Osteoblast (primary cell): ENCODE measurements around the gene CHRDL2. TPM values are rescaled to one million over a fixed set of nuclear protein-coding genes. Genes with fewer than 3 reads are reported as not detected.
"Not testable (repeated sequence)": the region's sequence is repeated elsewhere in the genome, so short reads cannot be mapped to it uniquely, and the experiment has no call there.

Experiments
- DNase-seq: peaks from one replicate; pipeline ENCODE4 v3.0.0; 2011; ENCODE audit warnings: low spot score, mixed read lengths; ENCODE audit not compliant: insufficient read length; ENCODE audit errors: missing footprints
- H2AFZ ChIP-seq: 2 replicates; pipeline ENCODE4 v1.6.0; 2011; ENCODE audit warnings: mild to moderate bottlenecking, low read length
- H3K27ac ChIP-seq: 2 replicates; pipeline ENCODE4 v1.5.1; 2011; ENCODE audit warnings: mild to moderate bottlenecking, low read depth, low read length, moderate library complexity
- H3K27me3 ChIP-seq: 2 replicates; pipeline ENCODE4 v1.6.0; 2012; ENCODE audit warnings: mild to moderate bottlenecking, control low read depth, inconsistent platforms, low read length, moderate library complexity; ENCODE audit not compliant: insufficient read depth
- H3K36me3 ChIP-seq: 2 replicates; pipeline ENCODE4 v1.5.1; 2011; ENCODE audit warnings: mild to moderate bottlenecking, low read length, control low read depth, moderate library complexity; ENCODE audit not compliant: insufficient read depth
- H3K4me1 ChIP-seq: 2 replicates; pipeline ENCODE4 v1.5.1; 2011; ENCODE audit warnings: mild to moderate bottlenecking, low read length, control low read depth, moderate library complexity; ENCODE audit not compliant: insufficient read depth
- H3K4me2 ChIP-seq: 2 replicates; pipeline ENCODE4 v1.6.0; 2011; ENCODE audit warnings: mild to moderate bottlenecking, low read length; ENCODE audit not compliant: insufficient read depth
- H3K4me3 ChIP-seq: fragments of 200-600 bp; sonication (generic); 3 replicates; pipeline ENCODE4 v1.5.1; 2012; ENCODE audit warnings: mild to moderate bottlenecking, low read length, inconsistent platforms; ENCODE audit not compliant: insufficient read depth
- H3K79me2 ChIP-seq: 2 replicates; pipeline ENCODE4 v1.6.0; 2012; ENCODE audit warnings: mild to moderate bottlenecking, low read length, control low read depth, inconsistent platforms; ENCODE audit not compliant: insufficient read depth
- H3K9me3 ChIP-seq: 2 replicates; pipeline ENCODE4 v1.5.1; 2011; ENCODE audit warnings: low read depth, low read length, control low read depth
- H4K20me1 ChIP-seq: 2 replicates; pipeline ENCODE4 v1.6.0; 2012; ENCODE audit warnings: mild to moderate bottlenecking, low read length, control low read depth; ENCODE audit not compliant: insufficient read depth
- CTCF ChIP-seq: IDR thresholded peaks from 2 replicates; pipeline ENCODE4 v1.5.1; 2011; ENCODE audit warnings: mild to moderate bottlenecking, low read depth, low read length, moderate library complexity; ENCODE audit errors: extremely low read depth
- total RNA-seq: library from RNA; depleted of rRNA; stranded (reverse); fragments of >200 nt; gene quantifications from 2 replicates; pipeline ENCODE4 v1.2.3, GENCODE V29; 2012

The CHRDL2 gene
- total RNA-seq, 1 donor: under 0.01 TPM

GRCh38 chr11:74771139-74771538 is 39.9 kb upstream of the CHRDL2 start:
- Histone ChIP-seq H3K79me2 (peaks cover 93% of the 10 kb centered on the region), H3K9me3 (no peaks in the 10 kb centered on the region), H2AFZ (no peak overlapping the region), H3K4me1 (peaks cover 4% of the 10 kb centered on the region), H3K36me3 (no peaks in the 10 kb centered on the region), H3K4me3 (no peak overlapping the region), H4K20me1 (peaks cover 40% of the 10 kb centered on the region), H3K27ac (no peak overlapping the region), H3K4me2 (no peak overlapping the region), H3K27me3 (no peaks in the 10 kb centered on the region)
- TF ChIP-seq CTCF: no peak
- DNase-seq: no peak

- peaks cover 4% of the 10 kb centered on the region for H3K4me1 ChIP-seq
- DNase-seq: no peak
- H4K20me1 ChIP-seq: peaks cover 38% of the 10 kb centered on the region
- no peak overlapping the region for H3K4me3 ChIP-seq
- H3K27me3 ChIP-seq: no peaks in the 10 kb centered on the region
- no peak overlapping the region for H2AFZ ChIP-seq
- H3K9me3 ChIP-seq: no peaks in the 10 kb centered on the region
- TF ChIP-seq CTCF: no peak
- H3K27ac ChIP-seq: no peak overlapping the region
- H3K4me2 ChIP-seq: no peak overlapping the region
- peaks cover 89% of the 10 kb centered on the region for H3K79me2 ChIP-seq
- H3K36me3 ChIP-seq: no peaks in the 10 kb centered on the region
Measured at GRCh38 chr11:74770456-74770855, 39.2 kb upstream of the CHRDL2 start.

GRCh38 chr11:74769055-74769707 is 38.0 kb upstream of the CHRDL2 start:
- H3K4me1 ChIP-seq: peaks cover 4% of the 10 kb centered on the region
- no peak for DNase-seq
- peaks cover 39% of the 10 kb centered on the region for H4K20me1 ChIP-seq
- no peak overlapping the region for H3K27ac ChIP-seq
- peaks cover 87% of the 10 kb centered on the region for H3K79me2 ChIP-seq
- no peak overlapping the region for H2AFZ ChIP-seq
- H3K27me3 ChIP-seq: no peaks in the 10 kb centered on the region
- TF ChIP-seq CTCF: no peak
- H3K4me3 ChIP-seq: no peak overlapping the region
- no peak overlapping the region for H3K4me2 ChIP-seq
- no peaks in the 10 kb centered on the region for H3K36me3 ChIP-seq
- H3K9me3 ChIP-seq: no peaks in the 10 kb centered on the region

- H3K4me1 ChIP-seq, H2AFZ ChIP-seq, H3K4me3 ChIP-seq, H3K4me2 ChIP-seq, H3K36me3 ChIP-seq, H3K9me3 ChIP-seq, H3K27me3 ChIP-seq, DNase-seq, H3K27ac ChIP-seq: not testable (repeated sequence)
- peaks cover 88% of the 10 kb centered on the region for H3K79me2 ChIP-seq
- H4K20me1 ChIP-seq: peaks cover 32% of the 10 kb centered on the region
Measured at GRCh38 chr11:74768172-74768651, 37.0 kb upstream of the CHRDL2 start.
